HG03280 (cell line): ENCODE measurements around the gene SP8.

Source experiments
- ATAC-seq: cut with Tn5 transposase; IDR thresholded peaks from one replicate; pipeline ENCODE4 v1.9.1; 2021; ENCODE audit warnings: mild to moderate bottlenecking, moderate library complexity; ENCODE audit not compliant: unreplicated experiment

SP8 gene

GRCh38 chr7:20795361-20795760 lies 8.7 kb upstream of the SP8 start:
- ATAC-seq: no peak

GRCh38 chr7:20794676-20795075 lies 8.0 kb upstream of the SP8 start:
- no peak for ATAC-seq

- no peak for ATAC-seq
Observed at GRCh38 chr7:20793694-20794394, 7.2 kb upstream of the SP8 start.

- no peak for ATAC-seq
Observed at GRCh38 chr7:20793248-20793647, 6.6 kb upstream of the SP8 start.

GRCh38 chr7:20791538-20792434 lies 5.1 kb upstream of the SP8 start:
- ATAC-seq: no peak

- ATAC-seq: no peak
Observed at GRCh38 chr7:20790375-20790774, 3.7 kb upstream of the SP8 start.

GRCh38 chr7:20788420-20788990 lies 1.8 kb upstream of the SP8 start:
- no peak for ATAC-seq

GRCh38 chr7:20787660-20788419 lies 1.2 kb upstream of the SP8 start:
- no peak for ATAC-seq

GRCh38 chr7:20786421-20786778 lies 286 bp downstream of the SP8 start:
- ATAC-seq: no peak

- ATAC-seq: no peak
Observed at GRCh38 chr7:20786049-20786412, 655 bp downstream of the SP8 start.

- no peak for ATAC-seq
Observed at GRCh38 chr7:20785157-20786048, 1.3 kb downstream of the SP8 start.

- ATAC-seq: no peak
Observed at GRCh38 chr7:20784388-20785156, 2.1 kb downstream of the SP8 start.

GRCh38 chr7:20783700-20784387 lies 2.8 kb downstream of the SP8 start:
- ATAC-seq: no peak

GRCh38 chr7:20783125-20783699 lies 3.5 kb downstream of the SP8 start:
- ATAC-seq: no peak

- no peak for ATAC-seq
Observed at GRCh38 chr7:20779041-20779440, 7.6 kb downstream of the SP8 start.

GRCh38 chr7:20778063-20778721 lies 8.5 kb downstream of the SP8 start:
- no peak for ATAC-seq

GRCh38 chr7:20777377-20778062 lies 9.2 kb downstream of the SP8 start:
- no peak for ATAC-seq

- ATAC-seq: no peak
Observed at GRCh38 chr7:20776942-20777341, 9.7 kb downstream of the SP8 start.
